Skeletal muscle cell (primary cell): ENCODE data around the gene WDR18.
"Not testable (repeated sequence)": the region's sequence is repeated elsewhere in the genome, so short reads cannot be mapped to it uniquely, and the experiment has no call there.

ENCODE experiments used
- DNase-seq: peaks from one replicate; pipeline ENCODE4 v3.0.0-alpha.2; 2010; ENCODE audit warnings: low read depth
- H3K4me3 ChIP-seq: 2 replicates; pipeline ENCODE4 v1.5.1; 2011; ENCODE audit warnings: low read depth, mild to moderate bottlenecking, control low read depth, low read length, moderate library complexity

Gene WDR18

GRCh38 chr19:1015061-1015781 is 31.1 kb downstream of the WDR18 start:
- H3K4me3 ChIP-seq: no peak overlapping the region

DNA sequence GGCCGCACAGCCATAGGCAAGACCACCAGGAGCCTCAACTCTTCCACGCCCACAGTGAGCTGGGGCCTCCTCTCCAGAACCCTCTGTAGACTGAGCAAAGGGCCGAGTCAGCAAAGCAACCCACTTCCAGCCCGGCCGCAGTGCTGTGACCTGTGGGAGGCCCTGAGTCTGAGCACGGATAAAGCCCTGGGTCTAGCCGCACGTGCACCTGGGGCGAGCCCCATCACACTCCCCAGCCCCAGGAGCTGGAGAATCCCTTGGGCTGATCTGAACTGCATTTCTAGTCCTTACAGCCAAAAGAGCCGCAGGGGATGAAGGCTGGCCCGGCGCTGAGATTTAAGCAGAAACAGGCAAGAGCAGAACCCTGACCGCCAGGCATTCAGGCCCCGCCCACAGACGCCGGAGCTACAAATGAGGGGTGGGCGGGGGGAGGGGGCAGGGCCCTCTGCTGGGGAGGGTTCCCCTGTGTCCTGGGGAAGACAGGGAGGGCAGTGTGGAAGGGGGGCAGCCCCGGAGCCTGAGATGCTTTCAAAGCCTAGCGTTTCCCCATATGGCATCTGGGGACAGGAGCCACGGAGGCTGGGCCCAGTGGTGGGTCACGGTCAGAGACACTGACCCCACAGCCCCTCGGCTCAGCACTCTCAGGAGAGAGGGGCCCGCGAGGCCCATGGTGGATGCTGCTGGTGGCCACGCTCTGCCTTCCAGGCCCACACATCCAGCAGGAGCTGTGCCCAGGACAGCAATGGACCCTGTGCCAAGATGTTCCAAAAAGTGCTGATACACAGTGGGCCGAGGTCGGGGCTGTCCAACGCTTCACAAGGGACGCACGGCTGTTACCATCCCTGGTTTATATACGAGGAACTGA is 31.9 kb downstream of the WDR18 start:
- no peak for DNase-seq
- no peak overlapping the region for H3K4me3 ChIP-seq

More at GRCh38 chr19:1015061-1015781, 31.1 kb downstream of the WDR18 start:
- DNase-seq: no peak

- H3K4me3 ChIP-seq: no peak overlapping the region
- no peak for DNase-seq
Measured at GRCh38 chr19:1016647-1017114, 32.5 kb downstream of the WDR18 start.

DNA sequence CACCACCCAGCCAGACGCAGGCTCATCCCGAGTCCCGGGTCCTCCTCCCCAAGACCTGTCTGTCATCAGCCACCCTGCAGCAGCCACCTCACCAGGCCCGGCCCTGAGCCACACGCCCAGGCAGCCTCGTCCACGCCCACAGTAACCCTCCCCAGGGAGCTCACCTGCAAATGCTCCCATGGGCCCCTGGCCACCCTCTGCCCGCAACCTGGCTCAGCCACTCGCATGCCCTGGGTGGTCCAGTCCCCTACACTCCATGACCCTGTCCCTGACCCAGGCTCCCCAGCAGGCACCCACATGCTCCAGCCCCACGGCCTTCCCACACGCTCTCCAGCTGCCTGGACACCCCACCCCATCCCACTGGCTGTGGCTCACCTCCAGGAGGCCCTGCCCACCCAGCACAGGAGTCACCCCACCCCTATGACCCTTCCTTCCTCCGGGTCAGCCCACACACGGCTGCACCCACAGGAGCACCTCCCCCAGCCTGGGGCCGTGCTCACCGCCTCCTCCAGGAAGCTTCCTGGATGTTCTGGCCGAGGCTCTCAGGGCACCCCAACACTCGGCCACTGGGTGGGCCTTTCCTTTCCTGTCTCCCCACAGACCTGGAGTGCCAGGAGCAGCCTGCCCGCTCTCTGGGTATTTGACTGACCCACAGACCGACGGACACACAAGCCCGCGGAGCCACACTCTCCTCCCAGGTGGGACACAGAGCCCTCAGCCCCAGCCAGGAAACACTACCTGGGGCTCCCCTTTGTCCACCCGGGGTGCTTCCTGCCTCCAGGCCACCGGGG is 33.2 kb downstream of the WDR18 start:
- no peak for DNase-seq
- no peak overlapping the region for H3K4me3 ChIP-seq

GRCh38 chr19:1017906-1018305 is 33.8 kb downstream of the WDR18 start:
- DNase-seq: no peak
- H3K4me3 ChIP-seq: no peak overlapping the region

DNA sequence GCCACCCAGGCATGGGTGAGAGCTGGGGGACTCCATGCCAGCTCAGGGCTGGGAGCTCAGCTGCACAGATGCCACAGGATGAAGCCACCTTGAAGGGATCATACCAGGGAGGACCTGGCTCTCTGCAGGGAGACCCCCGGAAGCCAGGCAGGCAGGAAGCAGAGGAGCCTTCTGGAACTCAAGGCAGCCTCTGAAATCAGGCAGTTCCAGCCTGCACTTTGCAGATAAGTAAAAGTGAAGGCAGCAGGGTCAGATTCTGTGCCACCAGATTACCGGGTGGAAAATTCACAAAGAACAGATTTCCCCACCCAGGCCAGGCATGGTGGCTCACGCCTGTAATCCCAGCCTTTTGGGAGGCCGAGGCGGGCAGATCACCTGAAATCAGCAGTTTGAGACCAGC is 34.2 kb downstream of the WDR18 start:
- DNase-seq: no peak
- H3K4me3 ChIP-seq: no peak overlapping the region

DNA sequence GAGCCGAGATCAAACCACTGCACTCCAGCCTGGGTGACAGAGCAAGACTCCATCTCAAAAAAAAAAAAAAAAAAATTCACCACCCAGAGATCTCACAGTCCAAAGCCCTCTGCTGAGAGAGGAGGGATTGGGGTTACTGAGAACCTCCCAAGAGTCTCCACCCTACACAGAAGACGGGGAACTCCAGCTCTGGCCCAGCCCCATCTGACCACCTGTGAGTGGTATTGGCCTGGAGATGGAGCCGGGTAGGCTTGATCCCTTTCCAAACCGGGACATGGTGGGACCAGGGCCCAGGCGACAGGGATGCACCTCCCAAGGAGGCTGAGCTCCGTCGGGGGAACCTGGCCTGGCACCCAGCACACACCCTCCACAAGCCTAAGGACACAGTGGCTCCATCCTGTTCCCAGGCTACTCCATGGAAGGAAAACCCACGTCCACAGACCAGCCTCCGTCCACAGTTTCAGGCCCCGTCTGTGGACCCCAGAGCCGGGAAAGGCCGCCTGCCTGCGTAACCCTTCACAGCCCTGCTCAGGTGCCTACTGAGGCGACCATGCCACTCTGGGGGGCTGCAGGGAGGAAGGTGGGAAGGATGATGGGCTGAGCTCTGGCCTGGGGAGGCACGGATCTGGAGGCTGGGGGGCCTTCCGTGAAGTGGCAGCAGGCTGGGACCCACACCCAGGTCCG is 34.9 kb downstream of the WDR18 start:
- no peak for DNase-seq
- H3K4me3 ChIP-seq: peak overlapping the region; percentile 91

- H3K4me3 ChIP-seq: peak overlapping the region; percentile 91
- no peak for DNase-seq
Measured at GRCh38 chr19:1019616-1019961, 35.4 kb downstream of the WDR18 start.

GRCh38 chr19:1019980-1020867 is 36.1 kb downstream of the WDR18 start:
- no peak for DNase-seq
- H3K4me3 ChIP-seq: peak overlapping the region; percentile 91

DNA sequence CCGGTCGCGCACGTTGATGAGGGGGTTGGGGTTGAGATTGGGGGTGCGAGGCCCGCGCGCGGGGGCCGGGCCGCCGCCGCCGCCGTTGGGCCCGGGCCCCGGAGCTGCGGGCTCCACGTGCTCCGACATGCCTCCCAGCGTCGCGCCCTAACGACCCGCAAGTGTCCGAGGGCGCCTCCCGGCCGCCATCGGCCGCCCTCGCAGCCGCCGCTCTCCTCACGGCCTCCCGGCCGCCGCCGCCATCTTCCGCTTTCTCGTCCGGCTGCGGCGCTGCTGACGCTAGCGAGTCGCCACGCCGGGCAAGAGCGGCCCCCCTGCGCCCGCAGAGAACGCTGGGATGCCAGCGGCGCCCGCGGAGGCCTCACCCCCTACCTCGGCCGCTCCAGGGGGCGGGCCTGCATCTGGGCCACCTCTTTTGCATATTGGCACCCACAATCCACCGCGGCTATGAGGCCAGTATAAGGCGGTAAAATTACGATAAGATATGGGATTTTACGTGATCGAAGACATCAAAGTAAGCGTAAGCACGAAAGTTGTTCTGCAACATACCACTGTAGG is 36.8 kb downstream of the WDR18 start, which contains the start of gene TMEM259:
Gene TMEM259 (minus strand): TSS at position 256 of the 558 bp plus-strand sequence. CDS start 127 bp downstream, at position 129.
- DNase-seq: peak; percentile 91
- H3K4me3 ChIP-seq: peak within 1 kb of the TSS; percentile 91

DNA sequence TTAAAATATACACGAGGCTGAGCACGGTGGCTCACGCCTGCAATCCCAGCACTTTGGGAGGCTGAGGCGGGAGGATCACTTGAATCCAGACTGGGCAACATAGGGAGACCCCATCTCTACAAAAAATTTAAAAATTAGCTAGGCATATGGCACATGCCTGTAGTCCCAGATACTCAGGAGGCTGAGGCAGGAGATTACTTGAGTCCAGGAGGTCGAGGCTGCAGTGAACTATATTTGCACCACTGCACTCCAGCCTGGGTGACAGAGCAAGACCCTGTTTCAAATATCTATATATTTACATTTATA is 39.7 kb downstream of the WDR18 start:
- not testable (repeated sequence) for DNase-seq, H3K4me3 ChIP-seq

DNA sequence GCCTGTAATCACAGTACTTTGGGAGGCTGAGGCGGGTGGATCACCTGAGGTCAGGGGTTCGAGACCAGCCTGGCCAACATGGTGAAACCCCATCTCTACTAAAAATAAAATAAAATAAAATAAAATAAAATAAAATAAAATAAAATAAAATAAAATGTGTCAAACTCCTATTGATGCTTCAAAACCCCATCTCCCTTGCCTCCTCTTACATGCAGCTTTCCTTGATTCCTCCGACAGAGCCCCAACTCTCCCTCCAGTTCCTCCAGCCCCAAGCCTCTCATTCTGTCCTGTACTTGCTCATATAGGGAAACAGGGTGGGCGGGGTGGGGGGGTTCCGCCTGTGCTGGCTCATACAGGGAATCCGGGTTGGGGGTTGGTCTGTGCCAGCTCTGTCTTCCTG is 40.9 kb downstream of the WDR18 start:
- H3K4me3 ChIP-seq, DNase-seq: not testable (repeated sequence)

DNA sequence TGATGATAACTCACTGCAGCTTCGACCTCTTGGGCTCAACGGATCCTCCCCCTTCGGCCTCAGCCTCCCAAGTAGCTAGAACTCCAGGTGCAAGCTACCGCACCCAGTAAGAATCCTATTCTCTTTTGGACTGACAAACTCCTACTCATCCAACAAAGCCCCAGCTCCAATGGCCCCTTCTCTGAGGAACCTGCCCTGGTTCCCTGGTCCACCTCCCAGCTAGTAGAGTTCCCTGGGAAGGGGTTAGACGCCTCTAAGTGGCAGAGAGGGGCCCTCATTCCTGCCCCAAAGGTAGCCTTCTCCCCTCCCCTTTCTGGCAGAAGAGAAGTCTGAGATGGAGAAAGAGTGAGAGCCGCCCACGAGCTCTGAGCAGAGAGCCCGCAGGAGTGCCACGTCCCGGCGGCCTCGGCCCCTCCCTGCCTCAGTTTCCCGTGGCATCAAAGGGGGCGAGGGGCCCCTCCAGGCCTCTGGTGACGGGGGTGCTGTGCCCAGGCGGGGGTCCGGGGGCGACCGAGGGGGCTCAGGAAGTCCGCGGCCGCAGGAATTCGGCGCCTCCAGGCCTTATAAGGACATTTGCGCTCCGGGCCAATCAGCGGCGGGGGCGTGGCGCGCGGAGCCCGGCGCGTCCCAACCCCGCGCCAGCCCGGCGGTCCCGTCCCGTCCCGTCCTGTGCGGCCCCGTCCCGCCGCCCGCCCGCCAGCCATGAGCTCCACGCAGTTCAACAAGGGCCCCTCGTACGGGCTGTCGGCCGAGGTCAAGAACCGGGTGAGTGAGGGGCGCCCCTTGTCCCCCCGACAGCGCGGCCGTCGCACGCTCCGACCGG is 42.0 kb downstream of the WDR18 start, which contains the start of gene CNN2:
Gene CNN2 (plus strand): TSS at position 649 of the 823 bp plus-strand sequence. CDS start 54 bp downstream, at position 703.
- no peak for DNase-seq
- H3K4me3 ChIP-seq: peak within 1 kb of the TSS; percentile 99

DNA sequence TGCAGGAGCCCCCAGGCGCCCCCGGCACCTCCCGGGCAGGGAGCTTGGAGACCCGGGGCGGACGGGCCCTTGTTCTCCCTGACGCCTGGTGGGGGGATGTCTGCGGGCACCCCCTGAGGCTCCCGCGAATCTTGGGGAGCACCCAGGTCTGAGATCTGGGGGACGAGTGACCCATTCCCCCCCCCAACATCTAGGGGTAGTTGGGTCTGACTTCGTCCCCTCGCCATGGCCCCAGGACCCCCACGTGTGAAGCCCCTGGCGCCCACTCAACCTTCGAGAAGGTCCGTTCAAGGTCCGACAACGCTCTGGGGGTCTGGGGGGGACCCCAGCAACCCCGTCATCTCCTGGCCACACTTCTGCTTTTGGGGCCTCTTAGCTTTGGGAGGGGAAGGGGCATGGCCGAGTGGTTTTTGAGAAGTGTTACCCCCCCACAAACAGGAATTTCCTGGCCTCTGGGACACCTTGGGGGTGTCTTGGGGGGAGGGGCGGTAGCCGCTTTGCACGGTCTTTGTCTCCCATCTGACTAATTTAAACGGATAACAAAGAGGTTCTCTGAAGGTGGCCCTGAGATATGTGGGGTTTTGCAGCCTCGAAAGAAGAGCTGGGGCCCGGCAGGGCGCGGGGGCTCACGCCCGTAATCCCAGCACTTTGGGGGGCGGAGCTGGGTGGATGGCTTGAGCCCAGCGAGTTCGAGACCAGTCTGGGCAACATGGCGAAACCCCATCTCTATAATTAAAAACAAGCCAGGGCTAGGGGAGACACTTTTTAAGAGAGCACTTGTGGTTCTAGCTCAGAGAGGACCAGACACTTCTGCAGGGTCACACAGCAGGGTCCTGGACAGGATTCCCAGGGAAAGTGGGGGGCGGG is 42.9 kb downstream of the WDR18 start:
- peak overlapping the region; percentile 99 for H3K4me3 ChIP-seq
- no peak for DNase-seq

DNA sequence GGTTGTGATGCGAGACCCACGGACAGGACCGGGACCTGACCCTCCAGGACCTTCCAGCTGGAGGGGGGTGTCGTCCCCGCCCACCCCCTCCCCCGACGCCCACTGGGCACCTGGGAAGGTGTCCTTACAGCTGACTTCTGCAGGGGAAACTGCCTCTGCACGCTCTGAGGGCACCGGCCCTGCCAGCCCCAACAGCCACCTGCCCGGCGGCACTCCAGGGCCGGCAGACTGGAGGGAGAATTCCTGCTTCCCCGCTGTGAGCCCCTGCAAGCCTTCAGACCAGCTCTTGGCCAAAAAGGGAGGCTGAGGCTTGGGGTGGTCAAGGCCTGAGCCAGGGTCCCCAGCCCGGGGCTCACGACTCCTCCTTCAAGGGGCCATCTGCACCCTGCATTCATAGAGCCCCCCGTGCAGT is 43.5 kb downstream of the WDR18 start:
- H3K4me3 ChIP-seq: peak overlapping the region; percentile 99
- no peak for DNase-seq
